Measurements from ENCODE around the gene SOD2. TPM values are rescaled to one million over a fixed set of nuclear protein-coding genes. Genes with fewer than 3 reads are reported as not detected.
A peak's percentile ranks its signal among the peaks of the same experiment; 100 is the strongest.

SOD2 gene
- total RNA-seq, 1 experiment from 2014 or later = 98.6 TPM

- intact Hi-C loops (cut with micrococcal nuclease) = loop anchor here (2.0 to 10.0 kb wide), 2 partner anchors 132 to 734 kb away; no protein-coding TSS in a partner anchor
- H3K4me3 ChIP-seq (replicated peaks in 1 of 2; ENCODE audit: low read depth in 1 of 2, low read length in 2 of 2) = no peak overlapping the region
- DNase-seq (ENCODE audit: low read depth, low spot score) (peak; percentile 42), ATAC-seq (peak; percentile 67)
- no peaks in the 10 kb centered on the region for H3K9me2 ChIP-seq (ENCODE audit: insufficient read depth)
- peaks cover 5 to 7% of the 10 kb centered on the region in 2 experiments; a peak in 3 of 4 replicates for H3K4me1 ChIP-seq (ENCODE audit: control insufficient read depth in 1 of 2, insufficient read depth in 2 of 2, low read length in 2 of 2)
- H4K20me1 ChIP-seq (ENCODE audit: insufficient read depth) = no peaks in the 10 kb centered on the region
- no peaks in the 10 kb centered on the region for H3K36me3 ChIP-seq (ENCODE audit: control insufficient read depth in 1 of 2, insufficient read depth in 2 of 2, low read length in 2 of 2)
- H3K4me2 ChIP-seq (ENCODE audit: low read length) = no peak overlapping the region
- no peaks in the 10 kb centered on the region for H3K9me3 ChIP-seq (ENCODE audit: control insufficient read depth in 1 of 2, insufficient read depth in 1 of 2, low read depth in 1 of 2, low read length in 2 of 2)
- H3K27ac ChIP-seq (ENCODE audit: low read depth, low read length) = no peak overlapping the region
- no TSS peak for BruUV-seq (replicated peaks)
- peak; percentile 48; the same call in 1 of the 2 replicates for TF ChIP-seq RAD21 (IDR thresholded peaks at IDR 0.05; ENCODE audit: low read depth)
- peak; percentile 32 to 55 (median 34); a peak in 4 of 6 replicates for TF ChIP-seq CTCF (IDR thresholded peaks at IDR 0.05 in 2 of 3, conservative IDR thresholded peaks at IDR 0.05 in 1 of 3; ENCODE audit: borderline replicate concordance in 1 of 3, insufficient read depth in 1 of 3, low read depth in 2 of 3, low read length in 2 of 3)
- TF ChIP-seq ELF1 (IDR thresholded peaks at IDR 0.05; ENCODE audit: borderline replicate concordance, low read depth) = no peak
- TF ChIP-seq MAX (IDR thresholded peaks at IDR 0.05) = no peak
- ChIA-PET CTCF (interaction anchor here (0.7 to 1.2 kb wide), 3 partner anchors 19 to 231 kb away, joined by 3 to 4 read pairs (median 3); no protein-coding TSS in a partner anchor), RAD21 (ENCODE audit: low non-redundant PET in 1 of 2, low total read pairs in 2 of 2, uncharacterized antibody in 2 of 2, unreplicated experiment in 2 of 2) (no interaction called here), POLR2A (no interaction called here)
- H2AFZ ChIP-seq (ENCODE audit: low read depth, low read length, poor library complexity, severe bottlenecking) = no peak overlapping the region
- no peak overlapping the region for H3K9ac ChIP-seq (ENCODE audit: low read length)
- H3K79me2 ChIP-seq (ENCODE audit: insufficient read depth, low read length) = peaks cover 36% of the 10 kb centered on the region
- no peaks in the 10 kb centered on the region for H3K27me3 ChIP-seq (ENCODE audit: insufficient read depth, low read length)
These were observed 27.7 kb upstream of the SOD2 start for GRCh38 chr6:159720708-159721107.

GRCh38 chr6:159719287-159719686 is 26.2 kb upstream of the SOD2 start:
- DNase-seq (ENCODE audit: low read depth, low spot score) (no peak), ATAC-seq (no peak)
- no peaks in the 10 kb centered on the region for H4K20me1 ChIP-seq (ENCODE audit: insufficient read depth)
- no peaks in the 10 kb centered on the region for H3K9me2 ChIP-seq (ENCODE audit: insufficient read depth)
- H3K36me3 ChIP-seq (ENCODE audit: control insufficient read depth in 1 of 2, insufficient read depth in 2 of 2, low read length in 2 of 2) = no peaks in the 10 kb centered on the region
- H3K79me2 ChIP-seq (ENCODE audit: insufficient read depth, low read length) = peaks cover 21% of the 10 kb centered on the region
- no peaks in the 10 kb centered on the region for H3K9me3 ChIP-seq (ENCODE audit: control insufficient read depth in 1 of 2, insufficient read depth in 1 of 2, low read depth in 1 of 2, low read length in 2 of 2)
- no peaks in the 10 kb centered on the region for H3K27me3 ChIP-seq (ENCODE audit: insufficient read depth, low read length)
- no peak overlapping the region for H2AFZ ChIP-seq (ENCODE audit: low read depth, low read length, poor library complexity, severe bottlenecking)
- no peak overlapping the region for H3K4me2 ChIP-seq (ENCODE audit: low read length)
- H3K27ac ChIP-seq (ENCODE audit: low read depth, low read length) = no peak overlapping the region
- ChIA-PET CTCF (interaction anchor here (1.2 kb wide), 1 partner anchor 134 kb away, joined by 3 read pairs; no protein-coding TSS in a partner anchor), RAD21 (ENCODE audit: low non-redundant PET in 1 of 2, low total read pairs in 2 of 2, uncharacterized antibody in 2 of 2, unreplicated experiment in 2 of 2) (no interaction called here), POLR2A (no interaction called here)
- no peaks in the 10 kb centered on the region for H3K4me1 ChIP-seq (ENCODE audit: control insufficient read depth in 1 of 2, insufficient read depth in 2 of 2, low read length in 2 of 2)
- BruUV-seq (replicated peaks) = no TSS peak
- intact Hi-C loops (cut with micrococcal nuclease) = no loop called here
- H3K4me3 ChIP-seq (replicated peaks in 1 of 2; ENCODE audit: low read depth in 1 of 2, low read length in 2 of 2) = no peak overlapping the region
- H3K9ac ChIP-seq (ENCODE audit: low read length) = no peak overlapping the region
- TF ChIP-seq POLR2A (IDR thresholded peaks at IDR 0.05; ENCODE audit: borderline replicate concordance, extremely low read depth, insufficient read depth, insufficient read length) (no peak), RAD21 (IDR thresholded peaks at IDR 0.05; ENCODE audit: low read depth) (no peak), REST (IDR thresholded peaks at IDR 0.05; ENCODE audit: low read depth) (no peak), ZBTB33 (IDR thresholded peaks at IDR 0.05; ENCODE audit: extremely low read depth, insufficient replicate concordance, low read length) (no peak), EZH2phosphoT487 (IDR thresholded peaks at IDR 0.05; ENCODE audit: borderline replicate concordance) (no peak), SP1 (IDR thresholded peaks at IDR 0.05; ENCODE audit: low read depth) (no peak), JUND (IDR thresholded peaks at IDR 0.05) (no peak), TCF7L2 (IDR thresholded peaks at IDR 0.05; ENCODE audit: borderline replicate concordance, extremely low read depth, insufficient read depth, insufficient read length) (no peak), EZH2 (IDR thresholded peaks at IDR 0.05) (no peak)
